HepG2 (cell line): ENCODE results near the gene LRRC73. TPM values are rescaled to one million over a fixed set of nuclear protein-coding genes. Genes with fewer than 3 reads are reported as not detected.

ENCODE experiments used
- ADNP ChIP-seq: sonication (generic); formaldehyde crosslinking; IDR thresholded peaks from 2 replicates; pipeline ENCODE4 v1.4.0; 2020; ENCODE audit warnings: missing genetic modification reagents
- BCLAF1 ChIP-seq: fragments of 450-650 bp; IDR thresholded peaks from 2 replicates; pipeline ENCODE4 v1.6.1; 2017; ENCODE audit warnings: mild to moderate bottlenecking
- CHD2 ChIP-seq: IDR thresholded peaks from 2 replicates; pipeline ENCODE4 v1.6.1; 2011; ENCODE audit warnings: low read depth, low read length, improper control_type of control experiment
- HNF1A ChIP-seq, 2 experiments: sonication (generic) in 1 of 2; formaldehyde crosslinking in 1 of 2; IDR thresholded peaks; 2 replicates each; pipeline versions ENCODE4 v1.4.0 to v1.6.1; 2016 to 2020; ENCODE audit warnings: borderline replicate concordance in 1 of 2, low read depth in 1 of 2, mild to moderate bottlenecking in 1 of 2, missing genetic modification reagents in 1 of 2
- HNRNPLL ChIP-seq: fragments of 200-400 bp; formaldehyde crosslinking; IDR thresholded peaks from 2 replicates; pipeline ENCODE4 v1.6.1; 2017; ENCODE audit warnings: mild to moderate bottlenecking, low read depth, low read length; ENCODE audit not compliant: poor library complexity, severe bottlenecking
- KDM2A ChIP-seq: sonication (generic); formaldehyde crosslinking; IDR thresholded peaks from 2 replicates; pipeline ENCODE4 v1.4.0; 2020; ENCODE audit warnings: low read depth, missing genetic modification reagents, borderline replicate concordance
- KMT2B ChIP-seq: IDR thresholded peaks from 2 replicates; pipeline ENCODE4 v1.6.1; 2016; ENCODE audit warnings: missing genetic modification reagents, missing compliant biosample characterization
- MTA3 ChIP-seq: sonication (generic); formaldehyde crosslinking; IDR thresholded peaks from 2 replicates; pipeline ENCODE4 v1.4.0; 2020; ENCODE audit warnings: missing genetic modification reagents
- MYC ChIP-seq: sonication (generic); formaldehyde crosslinking; IDR thresholded peaks from 2 replicates; pipeline ENCODE4 v1.9.0; 2021; ENCODE audit warnings: missing genetic modification reagents, borderline replicate concordance
- MYNN ChIP-seq: sonication (generic); formaldehyde crosslinking; IDR thresholded peaks from 2 replicates; pipeline ENCODE4 v1.4.0; 2020; ENCODE audit warnings: mild to moderate bottlenecking, low read depth, missing genetic modification reagents
- NCOR1 ChIP-seq: fragments of 200-600 bp; sonication (generic); IDR thresholded peaks from 2 replicates; pipeline ENCODE4 v1.7.0; 2017; ENCODE audit warnings: antibody characterized with exemption, low read length, borderline replicate concordance
- PAX8 ChIP-seq: sonication (generic); formaldehyde crosslinking; IDR thresholded peaks from 2 replicates; pipeline ENCODE4 v1.8.0; 2022; ENCODE audit warnings: mild to moderate bottlenecking, missing genetic modification reagents, borderline replicate concordance
- RCOR2 ChIP-seq: IDR thresholded peaks from 2 replicates; pipeline ENCODE4 v1.6.1; 2016; ENCODE audit warnings: missing biosample characterization, missing genetic modification reagents
- RFXANK ChIP-seq: IDR thresholded peaks from 2 replicates; pipeline ENCODE4 v1.6.1; 2016
- SNRNP70 ChIP-seq: fragments of 200-400 bp; formaldehyde crosslinking; IDR thresholded peaks from 2 replicates; pipeline ENCODE4 v1.6.1; 2017; ENCODE audit warnings: mild to moderate bottlenecking, low read depth, low read length, moderate library complexity
- SRF ChIP-seq: IDR thresholded peaks from 2 replicates; pipeline ENCODE4 v1.6.1; 2011; ENCODE audit warnings: mild to moderate bottlenecking, low read depth, low read length, moderate library complexity
- SSRP1 ChIP-seq: IDR thresholded peaks from 2 replicates; pipeline ENCODE4 v1.6.1; 2016; ENCODE audit warnings: control low read depth
- TAF15 ChIP-seq: fragments of 200-400 bp; formaldehyde crosslinking; IDR thresholded peaks from one replicate; pipeline ENCODE4 v1.6.1; 2018; ENCODE audit warnings: mild to moderate bottlenecking, low read depth, low read length; ENCODE audit not compliant: poor library complexity, severe bottlenecking
- TCF12 ChIP-seq, 2 experiments: fragments of 450-650 bp in 1 of 2; sonication (generic) in 1 of 2; formaldehyde crosslinking in 1 of 2; IDR thresholded peaks; 2 replicates each; pipeline versions ENCODE4 v1.6.1 to v1.8.0; 2017 to 2022; ENCODE audit warnings: antibody characterized with exemption in 1 of 2, mild to moderate bottlenecking in 1 of 2, missing genetic modification reagents in 1 of 2, moderate library complexity in 1 of 2
- ZFAT ChIP-seq: sonication (generic); formaldehyde crosslinking; conservative IDR thresholded peaks from 2 replicates; pipeline ENCODE4 v1.8.1; 2023; ENCODE audit warnings: missing genetic modification reagents, inconsistent platforms
- ZNF546 ChIP-seq: sonication (generic); formaldehyde crosslinking; conservative IDR thresholded peaks from 2 replicates; pipeline ENCODE4 v1.8.1; 2023; ENCODE audit warnings: mild to moderate bottlenecking, missing genetic modification reagents
- ZNF619 ChIP-seq: sonication (generic); formaldehyde crosslinking; IDR thresholded peaks from 2 replicates; pipeline ENCODE4 v1.4.0; 2020; ENCODE audit warnings: mild to moderate bottlenecking, missing genetic modification reagents
- ZSCAN20 ChIP-seq: sonication (generic); formaldehyde crosslinking; IDR thresholded peaks from 2 replicates; pipeline ENCODE4 v1.4.0; 2020; ENCODE audit warnings: missing genetic modification reagents, mild to moderate bottlenecking, borderline replicate concordance
- polyA plus RNA-seq, 8 experiments: library from polyadenylated mRNA; depleted of rRNA in 3 of 8; stranded (reverse) in 7 of 8; unstranded in 1 of 8; fragments of >200 nt; fragmentation: Illumina TruSeq in 4 of 8; extraction: Trizol in 4 of 8; gene quantifications; 2 replicates each; pipeline versions ENCODE4 v1.2.1 to v1.2.3, GENCODE V29; 2011 to 2016; ENCODE audit warnings: low read depth in 4 of 8, missing spikeins in 1 of 8, mixed read lengths in 1 of 8; ENCODE audit not compliant: insufficient read depth in 1 of 8
- total RNA-seq, 5 experiments: library from RNA; depleted of rRNA; stranded (reverse); fragments of >200 nt; fragmentation: Illumina TruSeq; extraction: Trizol; gene quantifications; 2 replicates each; pipeline ENCODE4 v1.2.3, GENCODE V29; 2016; ENCODE audit warnings: low read depth in 1 of 5

LRRC73 gene
- total and polyA plus RNA-seq, 2 of the 13 experiments (the other 11 are each of a cell fraction or from before 2014, with no cell fraction given), result 0.11 to 0.12 TPM

GRCh38 chr6:43490523-43490939 is 19.6 kb downstream of the LRRC73 start (continued):
- TF ChIP-seq BCLAF1 (no peak), TAF15 (no peak), ZNF619 (CRISPR knock-in tag) (no peak), ADNP (0 out of 2 replicates have a peak, but pooled peaks have one; percentile 59), CHD2 (no peak), MYNN (CRISPR knock-in tag) (no peak), NCOR1 (peak; percentile 93; the same call in 1 of the 2 replicates), HNRNPLL (no peak), MYC (no peak), RFXANK (CRISPR knock-in tag) (no peak), PAX8 (CRISPR knock-in tag) (no peak), RCOR2 (peak; percentile 81; the same call in 1 of the 2 replicates), SSRP1 (CRISPR knock-in tag) (no peak), SNRNP70 (no peak), HNF1A (IDR thresholded peaks at IDR 0.05; ENCODE audit: low read depth) (0 out of 2 replicates have a peak, but pooled peaks have one; percentile 33), HNF1A (CRISPR knock-in tag; IDR thresholded peaks at IDR 0.05; ENCODE audit: borderline replicate concordance) (no peak), ZSCAN20 (CRISPR knock-in tag) (peak; percentile 82; the same call in 1 of the 2 replicates), KMT2B (CRISPR knock-in tag) (no peak), ZFAT (CRISPR knock-in tag) (no peak), KDM2A (CRISPR knock-in tag) (no peak; the same call in 1 of the 2 replicates), SRF (no peak), MTA3 (no peak), TCF12 (IDR thresholded peaks at IDR 0.05) (no peak), TCF12 (CRISPR knock-in tag; IDR thresholded peaks at IDR 0.05) (no peak), ZNF546 (CRISPR knock-in tag) (no peak)
